Body of pancreas (tissue), 4 donors: ENCODE results near the gene ITGA8.

Experiments
- POLR2A ChIP-seq, 3 donors: fragments of 450-650 bp; IDR thresholded peaks; one replicate each; pipeline ENCODE4 v1.6.1; 2016; ENCODE audit warnings: antibody characterized with exemption in 3 of 3, mild to moderate bottlenecking in 2 of 3
- TF ChIP-seq, protein P1 (sequence below), 7 experiments: fragments of 450-650 bp in 4 of 7; fragments of 200-600 bp in 3 of 7; sonication (generic) in 3 of 7; IDR thresholded peaks; one replicate each; pipeline ENCODE4 v1.5.1; 2016 to 2019; ENCODE audit warnings: antibody characterized with exemption in 7 of 7

DNA sequence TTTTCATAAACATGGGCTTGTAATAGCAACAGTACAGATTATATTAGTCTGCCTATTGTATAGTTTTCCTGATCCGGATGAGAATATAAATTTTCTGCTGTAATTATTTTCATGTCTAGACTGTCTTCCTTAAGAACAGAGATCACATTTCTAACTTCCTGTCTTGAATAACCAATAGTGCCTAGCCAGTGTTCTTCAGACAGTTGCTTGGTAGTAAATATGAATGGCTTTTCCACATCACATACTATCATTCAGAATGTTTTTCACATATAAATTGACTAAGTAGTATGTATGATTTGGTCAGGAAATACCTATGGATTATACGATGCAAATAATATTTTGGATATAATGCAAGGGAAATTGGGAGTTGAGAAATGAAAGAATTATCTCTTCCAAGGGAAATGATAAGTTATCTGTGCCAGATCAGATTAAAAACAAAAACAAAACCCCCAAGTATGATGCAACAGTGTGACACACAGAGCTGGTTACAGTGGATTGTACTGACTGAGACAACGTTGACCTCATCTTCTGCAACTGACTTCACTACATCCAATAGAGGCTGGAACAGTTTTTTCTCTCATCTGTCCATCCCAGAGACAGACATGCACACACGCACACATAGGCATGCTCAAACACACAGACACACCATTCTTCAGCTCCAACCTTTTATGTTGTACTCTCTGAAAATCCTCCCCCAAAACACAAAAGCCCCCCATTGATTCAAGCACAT, 16.4 kb downstream of the ITGA8 start:
- TF ChIP-seq, protein P1, sequence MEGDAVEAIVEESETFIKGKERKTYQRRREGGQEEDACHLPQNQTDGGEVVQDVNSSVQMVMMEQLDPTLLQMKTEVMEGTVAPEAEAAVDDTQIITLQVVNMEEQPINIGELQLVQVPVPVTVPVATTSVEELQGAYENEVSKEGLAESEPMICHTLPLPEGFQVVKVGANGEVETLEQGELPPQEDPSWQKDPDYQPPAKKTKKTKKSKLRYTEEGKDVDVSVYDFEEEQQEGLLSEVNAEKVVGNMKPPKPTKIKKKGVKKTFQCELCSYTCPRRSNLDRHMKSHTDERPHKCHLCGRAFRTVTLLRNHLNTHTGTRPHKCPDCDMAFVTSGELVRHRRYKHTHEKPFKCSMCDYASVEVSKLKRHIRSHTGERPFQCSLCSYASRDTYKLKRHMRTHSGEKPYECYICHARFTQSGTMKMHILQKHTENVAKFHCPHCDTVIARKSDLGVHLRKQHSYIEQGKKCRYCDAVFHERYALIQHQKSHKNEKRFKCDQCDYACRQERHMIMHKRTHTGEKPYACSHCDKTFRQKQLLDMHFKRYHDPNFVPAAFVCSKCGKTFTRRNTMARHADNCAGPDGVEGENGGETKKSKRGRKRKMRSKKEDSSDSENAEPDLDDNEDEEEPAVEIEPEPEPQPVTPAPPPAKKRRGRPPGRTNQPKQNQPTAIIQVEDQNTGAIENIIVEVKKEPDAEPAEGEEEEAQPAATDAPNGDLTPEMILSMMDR (IDR thresholded peaks at IDR 0.05) = no peak
- no peak for TF ChIP-seq POLR2A (IDR thresholded peaks at IDR 0.05)
